Parathyroid adenoma (tissue), 2 donors: ENCODE data around the gene CUTA.
A peak's percentile ranks its signal among the peaks of the same experiment; 100 is the strongest.

ENCODE experiments used
- H2AFZ ChIP-seq: fragments of 300-600 bp; sonication (generic); one replicate; pipeline ENCODE4 v1.7.0; 2017; ENCODE audit warnings: antibody characterized with exemption, mild to moderate bottlenecking
- H3K27ac ChIP-seq: fragments of 300-600 bp; sonication (generic); one replicate; pipeline ENCODE4 v1.7.0; 2017
- H3K27me3 ChIP-seq: fragments of 300-600 bp; sonication (generic); one replicate; pipeline ENCODE4 v1.7.0; 2017; ENCODE audit warnings: low read length; ENCODE audit not compliant: control insufficient read depth, insufficient read depth
- H3K36me3 ChIP-seq: fragments of 300-600 bp; sonication (generic); one replicate; pipeline ENCODE4 v1.7.0; 2017; ENCODE audit warnings: low read length; ENCODE audit not compliant: control insufficient read depth, insufficient read depth
- H3K4me1 ChIP-seq: fragments of 300-600 bp; sonication (generic); one replicate; pipeline ENCODE4 v1.7.0; 2017; ENCODE audit warnings: control low read depth
- H3K4me2 ChIP-seq: fragments of 300-600 bp; sonication (generic); one replicate; pipeline ENCODE4 v1.7.0; 2017; ENCODE audit warnings: low read length
- H3K4me3 ChIP-seq: fragments of 300-600 bp; sonication (generic); one replicate; pipeline ENCODE4 v1.7.0; 2017; ENCODE audit warnings: low read depth, low read length
- H3K79me2 ChIP-seq: fragments of 300-600 bp; sonication (generic); one replicate; pipeline ENCODE4 v1.7.0; 2017; ENCODE audit warnings: control low read depth
- H3K9ac ChIP-seq: fragments of 300-600 bp; sonication (generic); one replicate; pipeline ENCODE4 v1.7.0; 2017; ENCODE audit warnings: mild to moderate bottlenecking
- H3K9me3 ChIP-seq: fragments of 300-600 bp; sonication (generic); one replicate; pipeline ENCODE4 v1.7.0; 2017; ENCODE audit warnings: low read length; ENCODE audit not compliant: control insufficient read depth
- CTCF ChIP-seq: fragments of 300-600 bp; sonication (generic); IDR thresholded peaks from one replicate; pipeline ENCODE4 v1.7.0; 2017; ENCODE audit warnings: antibody characterized with exemption, mild to moderate bottlenecking
- donor health status: primary hyperparathyroidism.

CUTA gene

GRCh38 chr6:33416386-33417127, 1.4 kb downstream of the CUTA start:
- Histone ChIP-seq H3K9ac (no peak overlapping the region), H3K4me2 (peak overlapping the region; percentile 69), H3K4me3 (peak overlapping the region; percentile 81), H3K27me3 (no peaks in the 10 kb centered on the region), H3K27ac (peak overlapping the region; percentile 91), H3K9me3 (no peaks in the 10 kb centered on the region), H3K4me1 (peaks cover 28% of the 10 kb centered on the region), H3K36me3 (no peaks in the 10 kb centered on the region), H2AFZ (no peak overlapping the region), H3K79me2 (peaks cover 14% of the 10 kb centered on the region)
- no peak for TF ChIP-seq CTCF

GRCh38 chr6:33415831-33416230, 2.1 kb downstream of the CUTA start:
- peaks cover 28% of the 10 kb centered on the region for H3K4me1 ChIP-seq

GRCh38 chr6:33414592-33415271, 3.2 kb downstream of the CUTA start:
- Histone ChIP-seq H3K9ac (no peak overlapping the region), H2AFZ (no peak overlapping the region), H3K36me3 (no peaks in the 10 kb centered on the region), H3K4me2 (no peak overlapping the region), H3K4me3 (no peak overlapping the region), H3K4me1 (peaks cover 25% of the 10 kb centered on the region), H3K9me3 (no peaks in the 10 kb centered on the region), H3K79me2 (peaks cover 20% of the 10 kb centered on the region), H3K27ac (no peak overlapping the region), H3K27me3 (no peaks in the 10 kb centered on the region)
- TF ChIP-seq CTCF = no peak

More at GRCh38 chr6:33415831-33416230, 2.1 kb downstream of the CUTA start:
- no peaks in the 10 kb centered on the region for H3K36me3 ChIP-seq
- no peaks in the 10 kb centered on the region for H3K9me3 ChIP-seq
- H3K79me2 ChIP-seq = peaks cover 20% of the 10 kb centered on the region
- H2AFZ ChIP-seq = no peak overlapping the region
- no peak overlapping the region for H3K27ac ChIP-seq
- H3K9ac ChIP-seq = no peak overlapping the region
- TF ChIP-seq CTCF = no peak
- no peak overlapping the region for H3K4me2 ChIP-seq
- H3K27me3 ChIP-seq = no peaks in the 10 kb centered on the region
- no peak overlapping the region for H3K4me3 ChIP-seq

GRCh38 chr6:33413241-33414120, 4.4 kb downstream of the CUTA start:
- H3K9ac ChIP-seq = no peak overlapping the region
- H3K9me3 ChIP-seq = no peaks in the 10 kb centered on the region
- TF ChIP-seq CTCF = no peak
- H3K36me3 ChIP-seq = no peaks in the 10 kb centered on the region
- peaks cover 13% of the 10 kb centered on the region for H3K4me1 ChIP-seq
- H3K27me3 ChIP-seq = no peaks in the 10 kb centered on the region
- no peak overlapping the region for H2AFZ ChIP-seq
- peaks cover 11% of the 10 kb centered on the region for H3K79me2 ChIP-seq
- no peak overlapping the region for H3K4me2 ChIP-seq
- no peak overlapping the region for H3K27ac ChIP-seq
- H3K4me3 ChIP-seq = no peak overlapping the region
